Endothelial cell of umbilical vein (primary cell): Measurements from ENCODE around the gene FEZF2.

ENCODE experiments used
- CTCF ChIP-seq, 2 donors: IDR thresholded peaks; 1 replicate in 1 of 2; 2 replicates in 1 of 2; pipeline ENCODE4 v1.5.1; 2011; ENCODE audit warnings: low read length in 2 of 2, mild to moderate bottlenecking in 2 of 2, moderate library complexity in 2 of 2, control low read depth in 1 of 2, inconsistent platforms in 1 of 2, low read depth in 1 of 2; ENCODE audit not compliant: insufficient read depth in 1 of 2; ENCODE audit errors: extremely low read depth in 1 of 2
- EZH2 ChIP-seq: IDR thresholded peaks from 2 replicates; pipeline ENCODE4 v1.6.1; 2012; ENCODE audit warnings: borderline replicate concordance, low read depth, mild to moderate bottlenecking, moderate library complexity, low read length, inconsistent platforms; ENCODE audit not compliant: severe bottlenecking
- FOS ChIP-seq: IDR thresholded peaks from 2 replicates; pipeline ENCODE4 v1.6.1; 2011; ENCODE audit warnings: mild to moderate bottlenecking, low read length, moderate library complexity, borderline replicate concordance; ENCODE audit not compliant: insufficient read depth
- GATA2 ChIP-seq: IDR thresholded peaks from 2 replicates; pipeline ENCODE4 v1.7.0; 2011; ENCODE audit warnings: low read depth, mild to moderate bottlenecking, moderate library complexity, mixed read lengths, low read length; ENCODE audit not compliant: insufficient read length, insufficient read depth
- JUN ChIP-seq: IDR thresholded peaks from 2 replicates; pipeline ENCODE4 v1.6.1; 2011; ENCODE audit warnings: borderline replicate concordance, low read depth; ENCODE audit not compliant: insufficient read length, insufficient read depth
- POLR2A ChIP-seq: IDR thresholded peaks from 2 replicates; pipeline ENCODE4 v1.6.1; 2012; ENCODE audit warnings: low read depth, mild to moderate bottlenecking, control low read depth, low read length
- POLR2AphosphoS5 ChIP-seq: IDR thresholded peaks from 2 replicates; pipeline ENCODE4 v1.6.1; 2012; ENCODE audit warnings: low read depth, mild to moderate bottlenecking, control low read depth, low read length, moderate library complexity; ENCODE audit not compliant: insufficient read depth

GRCh38 chr3:62368705-62369475, 4.5 kb downstream of the FEZF2 start:
- no peak for TF ChIP-seq CTCF (IDR thresholded peaks at IDR 0.05; ENCODE audit: extremely low read depth in 1 of 2, insufficient read depth in 1 of 2, low read depth in 1 of 2, low read length in 2 of 2)
- no peak for TF ChIP-seq POLR2A
- TF ChIP-seq GATA2, result no peak
- TF ChIP-seq EZH2, result peak; percentile 89
- no peak for TF ChIP-seq POLR2AphosphoS5
- no peak for TF ChIP-seq FOS
- no peak for TF ChIP-seq JUN
